ENCODE results near the gene MANEAL.

Gene MANEAL

GRCh38 chr1:37746806-37747205 is 46.8 kb upstream of the MANEAL start:
- ChIA-PET CTCF (no interaction called here), POLR2A (no interaction called here)
- Histone ChIP-seq H3K4me1 (ENCODE audit: control insufficient read depth, insufficient read depth, low read length) (no peaks in the 10 kb centered on the region), H3K36me3 (ENCODE audit: control insufficient read depth in 2 of 2, insufficient read depth in 1 of 2, low read length in 2 of 2) (no peaks in the 10 kb centered on the region; a peak in 1 of 3 replicates), H3K27ac (ENCODE audit: extremely low read depth, low read depth, low read length) (no peak overlapping the region), H3K4me3 (ENCODE audit: low read depth, low read length) (no peak overlapping the region), H3K9me3 (ENCODE audit: control insufficient read depth, insufficient read depth, low read depth, low read length) (no peaks in the 10 kb centered on the region)
- no peak for TF ChIP-seq ZNF501 (tag by site-specific recombination; IDR thresholded peaks at IDR 0.05)
- TF ChIP-seq ZNF266 (tag by site-specific recombination; IDR thresholded peaks at IDR 0.05; ENCODE audit: low read depth): no peak
- no peak for TF ChIP-seq ZNF830 (tag by site-specific recombination; IDR thresholded peaks at IDR 0.05; ENCODE audit: low read depth)
- TF ChIP-seq ZNF416 (tag by site-specific recombination; IDR thresholded peaks at IDR 0.05): no peak
- no peak for TF ChIP-seq PRDM2 (tag by site-specific recombination; IDR thresholded peaks at IDR 0.05; ENCODE audit: borderline replicate concordance)

- no peaks in the 10 kb centered on the region; a peak in 1 of 3 replicates for H3K36me3 ChIP-seq (ENCODE audit: control insufficient read depth in 2 of 2, insufficient read depth in 1 of 2, low read length in 2 of 2)
- CTCF ChIA-PET: no interaction called here
- H3K9me3 ChIP-seq (ENCODE audit: control insufficient read depth, insufficient read depth, low read depth, low read length): no peaks in the 10 kb centered on the region
- POLR2A ChIA-PET: no interaction called here
- H3K4me3 ChIP-seq (ENCODE audit: low read depth, low read length): no peak overlapping the region
- H3K4me1 ChIP-seq (ENCODE audit: control insufficient read depth, insufficient read depth, low read length): no peaks in the 10 kb centered on the region
- H3K27ac ChIP-seq (ENCODE audit: extremely low read depth, low read depth, low read length): no peak overlapping the region
- no peak for TF ChIP-seq KLF17 (tag by site-specific recombination; IDR thresholded peaks at IDR 0.05)
- no peak for TF ChIP-seq ZBTB44 (tag by site-specific recombination; IDR thresholded peaks at IDR 0.05)
- TF ChIP-seq ZNF280D (tag by site-specific recombination; IDR thresholded peaks at IDR 0.05): no peak
- no peak for TF ChIP-seq ZNF843 (tag by site-specific recombination; IDR thresholded peaks at IDR 0.05)
- TF ChIP-seq INSM2 (tag by site-specific recombination; IDR thresholded peaks at IDR 0.05): no peak
- no peak for TF ChIP-seq ZNF518A (tag by site-specific recombination; conservative IDR thresholded peaks at IDR 0.05; ENCODE audit: low read depth)
- TF ChIP-seq ELK4 (IDR thresholded peaks at IDR 0.05; ENCODE audit: borderline replicate concordance, low read depth, low read length): no peak
Measured at GRCh38 chr1:37748565-37748964, 45.1 kb upstream of the MANEAL start.
